NCI-H1105 treated with DMSO at 0.1 percent for 48 hours (cell line): ENCODE measurements around the gene PAM.
A peak's percentile ranks its signal among the peaks of the same experiment; 100 is the strongest.

Experiments used
- DNase-seq: peaks from one replicate; lab custom pipeline; 2025; lab: John Stamatoyannopoulos, UW

The PAM gene

DNA sequence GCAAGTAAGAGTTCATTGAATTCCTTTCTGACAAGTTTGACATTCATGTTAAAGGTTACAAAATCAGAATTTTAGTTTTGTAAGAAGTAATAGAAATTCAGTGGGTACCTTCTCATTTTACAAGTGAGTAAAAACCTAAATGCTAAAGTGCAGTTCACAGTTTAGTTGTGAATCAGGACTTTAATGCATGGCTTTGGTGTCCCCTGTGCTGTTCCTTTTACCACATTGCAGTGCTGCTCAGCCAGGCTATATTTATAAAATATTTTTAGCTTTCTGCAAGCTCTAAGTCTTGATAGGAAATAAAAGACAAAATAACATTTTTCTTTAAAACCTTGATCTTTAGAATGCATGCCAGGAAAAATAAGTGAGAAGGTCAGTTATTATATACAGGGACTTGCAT, 26.3 kb downstream of the PAM start:
- DNase-seq: no peak

- no peak for DNase-seq
Observed at GRCh38 chr5:102781786-102782185, 26.7 kb downstream of the PAM start.

- DNase-seq: peak; percentile 11
Observed at GRCh38 chr5:102782217-102782872, 27.2 kb downstream of the PAM start.

DNA sequence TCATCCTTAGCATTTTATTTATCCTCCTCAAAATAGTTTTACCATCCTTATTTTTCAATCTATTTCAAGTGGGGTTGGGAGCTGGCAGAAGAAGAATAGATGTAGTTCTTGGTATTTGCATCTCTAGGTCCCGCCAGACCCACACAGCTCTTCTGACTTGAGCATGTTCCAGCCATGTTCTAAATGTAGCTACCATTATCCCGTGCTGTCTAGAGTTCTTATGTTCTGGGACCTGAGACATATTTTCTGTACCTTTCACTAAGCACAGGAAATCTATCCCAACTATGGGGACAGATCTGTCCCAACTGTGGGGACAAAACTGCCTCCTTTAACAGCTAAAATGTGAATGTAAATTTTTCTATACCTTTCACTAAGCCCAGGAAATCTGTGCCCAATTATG, 32.0 kb downstream of the PAM start:
- DNase-seq: no peak

DNA sequence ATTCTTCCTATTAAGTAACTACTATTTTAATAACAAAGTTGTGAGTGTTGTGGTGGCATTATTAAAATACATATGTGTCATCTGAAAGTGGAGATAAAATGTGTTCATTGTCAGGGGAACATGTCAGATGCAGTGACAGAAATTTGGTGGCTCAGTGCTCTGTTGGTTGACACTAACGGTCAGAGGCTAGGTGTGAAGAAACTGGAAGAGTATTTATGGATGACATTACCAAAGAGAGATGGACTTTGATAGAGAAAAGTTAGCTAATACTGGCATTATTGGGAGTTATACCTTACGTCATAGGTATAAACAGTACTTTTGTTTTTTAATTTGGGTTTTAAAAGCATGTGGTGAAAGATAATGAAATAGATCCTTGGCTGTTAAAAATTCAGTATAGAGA, 33.7 kb downstream of the PAM start:
- no peak for DNase-seq

GRCh38 chr5:102789469-102789868, 34.4 kb downstream of the PAM start:
- DNase-seq: no peak

DNA sequence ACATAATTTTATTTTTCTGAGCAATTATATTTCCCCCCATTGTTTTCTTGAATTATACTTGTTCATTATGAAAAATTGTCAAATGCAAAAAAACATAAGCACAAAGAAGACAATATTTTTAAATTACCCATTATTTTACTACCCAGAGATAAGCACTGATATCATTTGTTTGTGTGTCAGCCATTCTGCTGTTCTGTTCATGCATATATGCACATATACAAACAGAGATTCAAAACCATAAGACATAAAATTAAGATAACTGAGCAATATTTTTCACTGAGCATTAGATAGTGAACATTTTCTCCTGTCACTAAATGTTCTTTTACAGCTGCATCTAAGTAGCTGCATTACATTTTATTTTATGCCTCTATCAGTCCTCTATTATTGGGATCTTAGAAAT, 35.6 kb downstream of the PAM start:
- DNase-seq: no peak

DNA sequence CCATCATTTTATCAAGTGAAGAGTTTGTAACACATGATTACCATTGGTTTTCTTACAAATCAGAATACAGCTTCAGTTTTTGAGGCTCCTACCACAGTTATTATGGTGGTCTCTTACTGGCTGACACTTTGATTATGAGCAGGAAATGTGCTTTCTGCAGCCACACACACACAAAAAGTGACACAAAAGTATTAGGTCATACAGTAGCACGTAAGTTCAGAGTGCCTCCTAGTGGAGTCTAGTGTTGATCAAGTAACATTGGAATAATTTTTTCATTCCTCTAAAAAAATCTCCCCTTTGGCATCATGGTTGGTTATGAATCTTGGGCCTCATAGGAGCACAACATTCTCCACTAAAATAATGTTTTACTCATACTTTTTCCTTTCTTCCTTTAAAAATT, 37.6 kb downstream of the PAM start:
- no peak for DNase-seq

DNA sequence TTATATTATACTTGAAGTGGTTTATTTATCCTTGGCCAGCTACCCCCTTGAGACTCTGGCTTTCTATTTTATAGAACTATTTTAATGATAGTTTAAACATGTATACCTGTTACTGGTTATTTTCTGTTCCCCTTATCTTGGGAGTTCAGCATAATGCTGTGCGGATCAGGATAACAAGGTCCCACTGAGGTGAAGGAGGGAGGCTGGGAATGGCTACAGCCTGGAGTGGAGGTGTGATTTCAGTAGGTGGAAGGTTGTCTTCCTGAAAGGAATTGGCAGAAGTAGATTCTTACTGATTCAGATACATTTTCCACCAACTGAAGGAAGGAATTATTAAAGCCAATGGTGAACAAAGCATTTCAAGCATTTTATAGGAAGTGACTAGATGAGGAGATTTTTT, 38.9 kb downstream of the PAM start:
- DNase-seq: peak; percentile 15

DNA sequence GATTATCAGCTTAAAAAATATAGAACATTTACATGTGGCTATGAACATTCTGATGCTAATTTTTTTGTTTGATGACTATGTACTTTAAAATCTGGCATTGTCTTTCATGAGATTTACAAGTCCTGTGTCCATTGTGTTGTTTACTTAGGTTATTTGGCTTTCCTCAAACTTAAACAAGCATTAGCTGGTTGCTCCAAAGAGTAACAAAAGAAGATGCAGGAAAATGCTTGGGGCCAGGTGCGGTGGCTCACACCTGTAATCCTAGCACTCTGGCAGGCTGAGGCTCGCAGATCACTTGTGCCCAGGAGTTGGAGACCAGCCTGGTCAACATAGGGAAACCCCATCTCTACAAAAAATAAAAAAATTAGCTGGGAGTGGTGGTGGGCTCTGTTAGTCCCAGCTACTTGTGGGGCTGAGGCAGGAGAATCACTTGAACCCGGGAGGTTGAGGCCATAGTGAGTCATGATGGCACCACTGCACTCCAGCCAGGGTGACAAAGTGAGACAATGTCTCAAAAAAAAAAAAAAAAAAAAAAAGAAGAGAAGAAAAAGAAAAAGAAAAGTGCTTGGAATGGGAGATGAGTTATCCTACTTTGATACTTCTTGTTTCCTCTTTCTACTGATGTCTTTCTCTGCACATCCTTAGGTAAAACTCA, 39.7 kb downstream of the PAM start:
- DNase-seq: peak; percentile 78

DNA sequence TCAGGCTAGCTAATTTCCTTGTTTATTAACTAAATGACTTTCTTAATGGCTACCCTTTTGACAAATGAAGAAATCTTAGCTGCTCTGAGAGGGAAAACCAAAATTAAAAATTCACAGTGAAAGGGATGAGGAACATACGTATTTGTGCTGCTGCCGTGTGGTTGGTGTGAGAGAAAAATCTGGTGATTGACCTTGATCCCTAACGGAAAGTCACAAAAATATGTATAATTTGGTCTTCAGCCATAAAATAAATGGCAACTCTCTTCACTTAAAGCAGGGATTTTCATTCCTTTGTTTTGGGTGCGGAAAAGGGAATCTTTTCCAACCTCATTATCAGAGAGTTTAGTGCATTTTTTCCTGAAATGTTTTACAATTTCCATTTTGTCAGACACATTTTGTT, 40.4 kb downstream of the PAM start:
- DNase-seq: peak; percentile 32

- peak; percentile 84 for DNase-seq
Observed at GRCh38 chr5:102796009-102796408, 40.9 kb downstream of the PAM start.

- peak; percentile 43 for DNase-seq
Observed at GRCh38 chr5:102796498-102796897, 41.4 kb downstream of the PAM start.

DNA sequence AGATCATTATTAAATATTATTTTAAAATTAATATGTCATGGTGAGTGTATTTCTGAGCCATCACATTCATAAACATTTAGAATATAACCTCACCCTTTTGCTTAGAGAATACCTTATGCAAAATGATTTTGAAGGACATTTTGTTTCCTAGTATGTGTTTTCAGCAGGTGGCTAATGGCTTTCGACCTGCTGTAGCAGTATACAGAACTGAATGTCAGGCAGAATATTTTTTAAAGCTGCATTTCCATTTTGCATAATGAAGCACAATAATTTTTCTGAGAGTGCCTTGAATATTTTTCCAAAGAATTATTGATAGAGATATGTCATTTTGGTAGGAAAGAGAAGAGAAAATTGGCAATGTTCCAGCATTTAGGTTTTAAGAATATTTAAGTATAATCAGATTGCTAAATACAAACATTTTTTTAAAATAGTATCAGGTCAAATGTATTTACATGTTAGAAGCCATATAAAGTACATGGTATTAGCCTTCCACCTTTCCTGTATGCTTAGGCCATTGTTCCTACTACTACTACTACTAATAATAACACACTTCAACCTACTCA, 42.3 kb downstream of the PAM start:
- peak; percentile 28 for DNase-seq

- DNase-seq: no peak
Observed at GRCh38 chr5:102798104-102798785, 43.1 kb downstream of the PAM start.

GRCh38 chr5:102799017-102799416, 43.9 kb downstream of the PAM start:
- no peak for DNase-seq

GRCh38 chr5:102800427-102800826, 45.3 kb downstream of the PAM start:
- no peak for DNase-seq

- DNase-seq: no peak
Observed at GRCh38 chr5:102801371-102801770, 46.3 kb downstream of the PAM start.

DNA sequence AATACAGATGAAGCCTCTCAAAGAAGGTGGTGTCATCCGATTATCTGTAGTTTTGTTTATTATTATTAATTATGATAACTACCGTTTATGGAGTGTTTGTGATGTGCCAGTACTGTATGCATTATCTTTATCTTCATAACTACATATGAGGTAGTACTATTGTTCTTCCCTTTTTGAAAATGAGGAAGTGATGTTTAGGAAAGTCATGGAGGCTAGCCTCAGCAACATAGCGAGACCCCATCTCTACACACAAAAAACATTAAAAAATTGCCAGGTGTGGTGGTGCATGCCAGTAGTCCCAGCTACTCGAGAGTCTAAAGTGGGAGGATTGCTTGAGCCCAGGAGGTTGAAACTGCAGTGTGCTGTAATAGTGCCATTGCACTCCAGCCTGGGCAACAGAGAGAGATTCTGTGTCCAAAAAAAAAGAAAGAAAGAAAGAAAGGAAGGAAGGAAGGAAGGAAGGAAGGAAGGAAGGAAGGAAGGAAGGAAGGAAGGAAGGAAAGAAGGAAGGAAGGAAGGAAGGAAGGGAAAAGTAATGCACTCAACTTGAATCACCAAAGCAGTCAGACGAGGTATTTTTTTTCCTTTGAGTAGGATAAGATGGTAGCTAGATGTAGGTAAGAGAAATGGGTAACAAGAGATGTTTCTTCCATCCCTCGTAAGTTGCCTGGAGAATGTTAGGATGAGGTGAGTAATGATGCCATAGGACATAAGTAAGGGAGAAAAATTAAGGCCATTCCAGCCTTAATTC, 47.8 kb downstream of the PAM start:
- DNase-seq: no peak

DNA sequence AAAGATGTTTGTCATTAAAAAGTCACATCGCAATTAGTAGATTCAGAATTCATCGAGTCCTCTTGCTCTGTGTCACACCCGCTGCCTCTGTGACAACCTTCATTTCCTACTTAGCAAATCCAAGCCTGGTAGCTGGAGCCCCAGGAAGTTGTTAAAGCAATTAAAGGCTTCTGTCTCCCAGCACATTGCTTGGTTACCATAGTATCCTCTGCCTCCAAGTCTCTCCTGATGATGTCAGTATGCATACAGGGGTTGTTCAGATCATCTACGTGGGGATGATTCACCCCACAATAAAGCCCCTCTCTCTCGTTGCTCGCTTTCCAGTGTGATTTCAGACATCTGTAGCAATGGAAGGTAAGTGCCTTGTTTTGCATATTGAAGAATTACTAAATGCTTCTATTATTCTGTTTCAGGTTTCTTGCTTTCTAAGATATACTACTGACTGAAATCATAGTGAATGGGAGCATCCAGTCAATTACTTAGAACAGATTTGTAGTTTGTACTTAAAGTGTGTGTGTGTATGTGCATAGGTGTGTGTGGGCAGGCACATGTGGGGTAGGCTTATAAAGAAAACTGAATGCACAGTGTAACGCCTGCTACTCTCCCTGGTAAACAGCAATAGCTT, 52.9 kb downstream of the PAM start:
- peak; percentile 71 for DNase-seq

GRCh38 chr5:102809033-102809432, 53.9 kb downstream of the PAM start:
- no peak for DNase-seq

GRCh38 chr5:102811972-102812371, 56.9 kb downstream of the PAM start:
- DNase-seq: peak; percentile 67
